Endothelial cell of umbilical vein (primary cell): ENCODE results near the gene PDE3B. TPM values are rescaled to one million over a fixed set of nuclear protein-coding genes. Genes with fewer than 3 reads are reported as not detected.

Experiments used
- BruUV-seq: library from RNA; stranded (reverse); fragments of 400-500 nt; replicated peaks from 2 replicates; lab custom pipeline; 2021; lab: Mats Ljungman, UMichigan
- CTCF ChIA-PET: fragments of 300-600, 350-600 bp; sonication (Branson Sonifier 250); formaldehyde crosslinking; loops from one replicate; lab custom pipeline; 2021; ENCODE audit warnings: antibody characterized with exemption, inconsistent platforms; lab: Charles Lee
- POLR2A ChIA-PET: fragments of 300-600, 350-600 bp; sonication (Branson Sonifier 250); formaldehyde crosslinking; loops from one replicate; lab custom pipeline; 2021; ENCODE audit warnings: antibody characterized with exemption, inconsistent platforms; lab: Charles Lee
- DNase-seq: peaks from one replicate; pipeline ENCODE4 v3.0.0-alpha.2; 2011; ENCODE audit warnings: low read depth, low spot score
- FAIRE-seq: peaks from 2 replicates; lab custom pipeline; 2011; peaks lifted over from hg19 to GRCh38; lab: Jason Lieb, UNC
- H2AFZ ChIP-seq: 2 replicates; pipeline ENCODE4 v1.6.0; 2012; ENCODE audit warnings: low read depth, low read length, control low read depth, inconsistent platforms
- H3K27ac ChIP-seq: 2 replicates; pipeline ENCODE4 v1.5.1; 2011; ENCODE audit warnings: low read depth, mild to moderate bottlenecking, control low read depth, low read length, moderate library complexity; ENCODE audit not compliant: insufficient read depth
- H3K27me3 ChIP-seq, 2 experiments: 2 replicates each; pipeline versions ENCODE4 v1.6.0 to v1.6.1; 2011; ENCODE audit warnings: low read length in 2 of 2, mixed read lengths in 1 of 2; ENCODE audit not compliant: control insufficient read depth in 2 of 2, insufficient read depth in 2 of 2
- H3K36me3 ChIP-seq, 2 experiments: 2 replicates in 1 of 2; 3 replicates in 1 of 2; pipeline ENCODE4 v1.5.1; 2011; ENCODE audit warnings: low read length in 2 of 2, mild to moderate bottlenecking in 1 of 2, moderate library complexity in 1 of 2; ENCODE audit not compliant: control insufficient read depth in 2 of 2, insufficient read depth in 2 of 2; ENCODE audit errors: extremely low read depth in 1 of 2
- H3K4me1 ChIP-seq: 3 replicates; pipeline ENCODE4 v1.5.1; 2011; ENCODE audit warnings: mild to moderate bottlenecking, low read length; ENCODE audit not compliant: control insufficient read depth, insufficient read depth; ENCODE audit errors: extremely low read depth
- H3K4me2 ChIP-seq: 2 replicates; pipeline ENCODE4 v1.6.1; 2011; ENCODE audit warnings: low read length, control low read depth, mixed read lengths; ENCODE audit not compliant: insufficient read depth
- H3K4me3 ChIP-seq, 3 experiments: fragments of 200-600 bp in 1 of 3; sonication (generic), shearing (Covaris generic) in 1 of 3; replicated peaks in 1 of 3; 2 replicates each; pipeline ENCODE4 v1.5.1; 2011 to 2016; ENCODE audit warnings: control low read depth in 3 of 3, low read length in 3 of 3, mild to moderate bottlenecking in 2 of 3, inconsistent platforms in 1 of 3, low read depth in 1 of 3, moderate library complexity in 1 of 3; ENCODE audit not compliant: insufficient read depth in 1 of 3
- H3K79me2 ChIP-seq: 2 replicates; pipeline ENCODE4 v1.6.0; 2012; ENCODE audit warnings: low read length, inconsistent platforms; ENCODE audit not compliant: control insufficient read depth, insufficient read depth
- H3K9ac ChIP-seq: replicated peaks from 2 replicates; pipeline ENCODE3; 2011; ENCODE audit warnings: low read length, control low read depth; ENCODE audit not compliant: insufficient read depth; ENCODE audit errors: extremely low read depth
- H3K9me1 ChIP-seq: replicated peaks from 3 replicates; pipeline ENCODE4 v1.6.0; 2011; ENCODE audit warnings: mild to moderate bottlenecking, low read length; ENCODE audit not compliant: control insufficient read depth, insufficient read depth; ENCODE audit errors: extremely low read depth
- H3K9me3 ChIP-seq: replicated peaks from 2 replicates; pipeline ENCODE4 v1.5.1; 2012; ENCODE audit warnings: low read length, inconsistent platforms; ENCODE audit not compliant: control insufficient read depth, insufficient read depth
- H4K20me1 ChIP-seq: replicated peaks from 2 replicates; pipeline ENCODE3; 2011; ENCODE audit warnings: mild to moderate bottlenecking, low read length; ENCODE audit not compliant: control insufficient read depth, insufficient read depth; ENCODE audit errors: extremely low read depth
- EZH2 ChIP-seq: IDR thresholded peaks from 2 replicates; pipeline ENCODE4 v1.6.1; 2012; ENCODE audit warnings: borderline replicate concordance, low read depth, mild to moderate bottlenecking, moderate library complexity, low read length, inconsistent platforms; ENCODE audit not compliant: severe bottlenecking
- FOS ChIP-seq: IDR thresholded peaks from 2 replicates; pipeline ENCODE4 v1.6.1; 2011; ENCODE audit warnings: mild to moderate bottlenecking, low read length, moderate library complexity, borderline replicate concordance; ENCODE audit not compliant: insufficient read depth
- GATA2 ChIP-seq: IDR thresholded peaks from 2 replicates; pipeline ENCODE4 v1.7.0; 2011; ENCODE audit warnings: low read depth, mild to moderate bottlenecking, moderate library complexity, mixed read lengths, low read length; ENCODE audit not compliant: insufficient read length, insufficient read depth
- JUN ChIP-seq: IDR thresholded peaks from 2 replicates; pipeline ENCODE4 v1.6.1; 2011; ENCODE audit warnings: borderline replicate concordance, low read depth; ENCODE audit not compliant: insufficient read length, insufficient read depth
- MYC ChIP-seq: IDR thresholded peaks from one replicate; pipeline ENCODE4 v1.6.1; 2011; ENCODE audit warnings: mild to moderate bottlenecking, low read depth, low read length
- POLR2A ChIP-seq: IDR thresholded peaks from 2 replicates; pipeline ENCODE4 v1.6.1; 2012; ENCODE audit warnings: low read depth, mild to moderate bottlenecking, control low read depth, low read length
- POLR2AphosphoS5 ChIP-seq: IDR thresholded peaks from 2 replicates; pipeline ENCODE4 v1.6.1; 2012; ENCODE audit warnings: low read depth, mild to moderate bottlenecking, control low read depth, low read length, moderate library complexity; ENCODE audit not compliant: insufficient read depth
- dilution Hi-C: fragments of 300-500 bp; cut with MboI; formaldehyde crosslinking; loops from one replicate; pipeline ENCODE4 v1.15.0; 2019; ENCODE audit warnings: low sequenced_read_pairs; ENCODE audit not compliant: extremely low pct_ligation_motif_present
- intact Hi-C: fragments of 100-400 bp; cut with micrococcal nuclease; formaldehyde crosslinking; loops from one replicate; pipeline ENCODE4 v1.10.0; 2022
- polyA plus RNA-seq, 4 experiments: library from polyadenylated mRNA; depleted of rRNA in 3 of 4; stranded (reverse) in 3 of 4; unstranded in 1 of 4; fragments of >200 nt; gene quantifications; 2 replicates each; pipeline versions ENCODE4 v1.2.1 to v1.2.3, GENCODE V29; 2011 to 2012; ENCODE audit warnings: missing spikeins in 1 of 4
- total RNA-seq: library from RNA; stranded (reverse); gene quantifications from 2 replicates; pipeline ENCODE4 v1.2.3, GENCODE V29; 2021
- TF ChIP-seq, protein P1 (sequence below): IDR thresholded peaks from 2 replicates; pipeline ENCODE4 v1.6.1; 2011; ENCODE audit not compliant: insufficient read depth, insufficient read length
- TF ChIP-seq, protein P2 (sequence below), 2 donors: IDR thresholded peaks; 1 replicate in 1 of 2; 2 replicates in 1 of 2; pipeline ENCODE4 v1.5.1; 2011; ENCODE audit warnings: low read length in 2 of 2, mild to moderate bottlenecking in 2 of 2, moderate library complexity in 2 of 2, control low read depth in 1 of 2, inconsistent platforms in 1 of 2, low read depth in 1 of 2; ENCODE audit not compliant: insufficient read depth in 1 of 2; ENCODE audit errors: extremely low read depth in 1 of 2

Gene PDE3B
- total and polyA plus RNA-seq, 2 donors (not counting 3 experiments of a cell fraction or from before 2014, with no cell fraction given), result 0.26 to 1.9 TPM

DNA sequence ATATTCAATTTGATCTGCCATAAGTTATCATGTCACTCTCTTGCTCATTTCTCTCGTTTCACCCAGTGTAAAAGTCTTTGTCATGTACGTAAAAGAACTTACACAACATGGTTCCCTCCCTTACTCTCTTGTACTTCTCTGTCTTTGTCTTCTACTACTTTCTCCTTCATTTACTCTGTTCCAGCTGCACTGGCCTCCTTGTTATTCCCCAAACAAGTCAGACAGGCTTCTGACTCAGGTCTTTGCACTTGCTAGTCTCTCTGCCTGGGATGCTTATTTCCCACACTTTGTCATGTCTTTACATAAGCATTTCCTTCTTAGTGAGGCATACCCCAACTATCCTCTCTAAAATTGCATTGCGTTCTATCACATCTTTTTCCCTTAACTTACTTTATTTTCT lies 131.1 kb downstream of the PDE3B start:
- Histone ChIP-seq H3K9me1 (no peaks in the 10 kb centered on the region), H3K27ac (no peak overlapping the region), H3K79me2 (no peaks in the 10 kb centered on the region), H3K4me2 (no peak overlapping the region), H3K4me3 (no peak overlapping the region), H2AFZ (no peak overlapping the region), H3K4me1 (no peaks in the 10 kb centered on the region), H3K9ac (no peak overlapping the region), H3K27me3 (no peaks in the 10 kb centered on the region), H4K20me1 (no peaks in the 10 kb centered on the region), H3K9me3 (no peaks in the 10 kb centered on the region), H3K36me3 (no peaks in the 10 kb centered on the region)
- FAIRE-seq (no peak), DNase-seq (no peak)
- ChIA-PET POLR2A (no interaction called here), CTCF (interaction anchor here (1.4 to 2.4 kb wide), 4 partner anchors 9 to 133 kb away, joined by 5 to 13 read pairs (median 8); no protein-coding TSS in a partner anchor)
- BruUV-seq, result no TSS peak
- dilution Hi-C loops (no loop called here), intact Hi-C loops (no loop called here)
- TF ChIP-seq FOS, result no peak
- TF ChIP-seq, protein P1, sequence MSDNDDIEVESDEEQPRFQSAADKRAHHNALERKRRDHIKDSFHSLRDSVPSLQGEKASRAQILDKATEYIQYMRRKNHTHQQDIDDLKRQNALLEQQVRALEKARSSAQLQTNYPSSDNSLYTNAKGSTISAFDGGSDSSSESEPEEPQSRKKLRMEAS, result no peak
- TF ChIP-seq GATA2, result no peak
- no peak for TF ChIP-seq POLR2A
- TF ChIP-seq, protein P2, sequence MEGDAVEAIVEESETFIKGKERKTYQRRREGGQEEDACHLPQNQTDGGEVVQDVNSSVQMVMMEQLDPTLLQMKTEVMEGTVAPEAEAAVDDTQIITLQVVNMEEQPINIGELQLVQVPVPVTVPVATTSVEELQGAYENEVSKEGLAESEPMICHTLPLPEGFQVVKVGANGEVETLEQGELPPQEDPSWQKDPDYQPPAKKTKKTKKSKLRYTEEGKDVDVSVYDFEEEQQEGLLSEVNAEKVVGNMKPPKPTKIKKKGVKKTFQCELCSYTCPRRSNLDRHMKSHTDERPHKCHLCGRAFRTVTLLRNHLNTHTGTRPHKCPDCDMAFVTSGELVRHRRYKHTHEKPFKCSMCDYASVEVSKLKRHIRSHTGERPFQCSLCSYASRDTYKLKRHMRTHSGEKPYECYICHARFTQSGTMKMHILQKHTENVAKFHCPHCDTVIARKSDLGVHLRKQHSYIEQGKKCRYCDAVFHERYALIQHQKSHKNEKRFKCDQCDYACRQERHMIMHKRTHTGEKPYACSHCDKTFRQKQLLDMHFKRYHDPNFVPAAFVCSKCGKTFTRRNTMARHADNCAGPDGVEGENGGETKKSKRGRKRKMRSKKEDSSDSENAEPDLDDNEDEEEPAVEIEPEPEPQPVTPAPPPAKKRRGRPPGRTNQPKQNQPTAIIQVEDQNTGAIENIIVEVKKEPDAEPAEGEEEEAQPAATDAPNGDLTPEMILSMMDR (IDR thresholded peaks at IDR 0.05; ENCODE audit: extremely low read depth in 1 of 2, insufficient read depth in 1 of 2, low read depth in 1 of 2, low read length in 2 of 2), result no peak
- TF ChIP-seq POLR2AphosphoS5, result no peak
- no peak for TF ChIP-seq JUN
- TF ChIP-seq EZH2, result no peak
- TF ChIP-seq MYC, result no peak
